ENCODE measurements around the gene GPR37L1.

Gene GPR37L1

GRCh38 chr1:202127836-202128622 is 5.3 kb downstream of the GPR37L1 start:
- Histone ChIP-seq H3K27ac (no peak overlapping the region), H3K27me3 (peaks cover 10% of the 10 kb centered on the region), H3K36me3 (peaks cover 29% of the 10 kb centered on the region), H3K4me3 (ENCODE audit: low read depth in 1 of 2, low read length in 1 of 2) (no peak overlapping the region), H3K9me3 (no peaks in the 10 kb centered on the region), H3K4me1 (ENCODE audit: control insufficient read depth in 1 of 2, insufficient read depth in 1 of 2, low read depth in 1 of 2, low read length in 1 of 2) (peaks cover 0 to 4% of the 10 kb centered on the region in 2 experiments)
- no peak for TF ChIP-seq CTCF (IDR thresholded peaks at IDR 0.05)

DNA sequence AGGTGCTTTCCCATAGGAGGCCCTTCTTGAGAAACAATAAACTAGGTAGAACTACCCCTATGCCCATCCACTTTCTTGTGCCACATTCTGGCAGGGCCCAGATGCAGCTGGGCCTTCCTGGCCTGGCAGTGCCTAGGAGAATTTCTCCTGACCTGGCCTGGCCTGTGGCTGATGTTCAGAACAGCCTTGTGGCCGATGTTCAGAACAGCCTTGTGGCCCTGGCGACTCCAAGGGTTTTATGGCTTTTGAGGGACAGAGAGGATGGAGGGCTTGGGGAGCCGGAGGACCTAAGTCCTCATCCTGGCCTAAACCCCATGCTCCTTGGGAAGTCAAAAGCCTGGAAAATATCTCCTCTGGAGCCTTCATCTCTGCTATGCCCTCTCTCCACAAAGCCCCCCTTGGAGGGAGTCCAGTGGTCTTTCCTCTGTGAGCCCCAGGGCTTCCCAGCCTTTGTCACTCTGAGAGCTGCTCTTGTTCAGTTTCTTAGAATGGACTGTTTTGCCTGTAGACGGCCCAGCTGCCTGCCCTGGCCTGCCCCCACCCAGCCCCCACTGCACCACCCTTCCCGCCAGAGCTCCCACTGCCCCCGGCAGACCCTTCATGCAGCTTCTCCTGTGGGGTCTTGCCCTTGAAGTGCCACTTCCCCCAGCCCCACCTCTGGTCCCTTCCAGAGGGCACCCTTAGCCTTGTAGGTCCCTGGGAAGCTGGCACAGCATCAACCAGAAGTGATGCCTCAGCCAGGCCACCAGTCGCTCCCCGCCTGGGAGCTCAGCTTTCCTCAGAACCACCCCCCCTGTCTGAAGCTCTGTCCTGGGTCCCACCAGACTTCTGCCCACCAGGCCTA is 7.0 kb downstream of the GPR37L1 start:
- peaks cover 46% of the 10 kb centered on the region for H3K36me3 ChIP-seq
- H3K4me1 ChIP-seq (ENCODE audit: control insufficient read depth in 1 of 2, insufficient read depth in 1 of 2, low read depth in 1 of 2, low read length in 1 of 2): peaks cover 0 to 4% of the 10 kb centered on the region in 2 experiments
- H3K4me3 ChIP-seq (ENCODE audit: low read depth in 1 of 2, low read length in 1 of 2): no peak overlapping the region
- peaks cover 10% of the 10 kb centered on the region for H3K27me3 ChIP-seq
- no peaks in the 10 kb centered on the region for H3K9me3 ChIP-seq
- TF ChIP-seq CTCF (IDR thresholded peaks at IDR 0.05): no peak
- no peak overlapping the region for H3K27ac ChIP-seq

DNA sequence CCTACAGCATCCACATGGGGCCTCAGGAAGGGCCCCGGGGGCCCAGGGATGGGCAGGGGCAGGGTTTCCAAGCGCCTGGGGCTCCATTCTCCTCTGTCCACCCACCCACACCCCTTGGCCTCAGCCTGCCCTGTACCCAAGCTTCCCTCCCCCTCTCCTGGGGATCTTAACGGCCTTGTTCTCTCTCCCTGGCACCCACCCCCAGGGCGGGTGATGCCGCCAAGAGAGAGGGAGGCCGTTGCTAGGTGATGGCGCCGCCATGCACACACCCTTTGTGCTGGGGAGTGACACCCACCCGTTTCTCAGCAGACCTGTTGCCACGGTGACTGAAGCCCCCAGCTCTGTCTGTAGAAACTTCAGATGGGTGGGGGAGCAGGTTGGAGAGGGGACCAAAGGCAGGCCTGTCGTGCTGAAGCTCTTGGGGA is 7.6 kb downstream of the GPR37L1 start:
- Histone ChIP-seq H3K4me1 (ENCODE audit: control insufficient read depth in 1 of 2, insufficient read depth in 1 of 2, low read depth in 1 of 2, low read length in 1 of 2) (peaks cover 0 to 4% of the 10 kb centered on the region in 2 experiments), H3K9me3 (no peaks in the 10 kb centered on the region), H3K27me3 (peaks cover 10% of the 10 kb centered on the region), H3K27ac (no peak overlapping the region), H3K4me3 (ENCODE audit: low read depth in 1 of 2, low read length in 1 of 2) (no peak overlapping the region), H3K36me3 (peaks cover 52% of the 10 kb centered on the region)
- no peak for TF ChIP-seq CTCF (IDR thresholded peaks at IDR 0.05)

DNA sequence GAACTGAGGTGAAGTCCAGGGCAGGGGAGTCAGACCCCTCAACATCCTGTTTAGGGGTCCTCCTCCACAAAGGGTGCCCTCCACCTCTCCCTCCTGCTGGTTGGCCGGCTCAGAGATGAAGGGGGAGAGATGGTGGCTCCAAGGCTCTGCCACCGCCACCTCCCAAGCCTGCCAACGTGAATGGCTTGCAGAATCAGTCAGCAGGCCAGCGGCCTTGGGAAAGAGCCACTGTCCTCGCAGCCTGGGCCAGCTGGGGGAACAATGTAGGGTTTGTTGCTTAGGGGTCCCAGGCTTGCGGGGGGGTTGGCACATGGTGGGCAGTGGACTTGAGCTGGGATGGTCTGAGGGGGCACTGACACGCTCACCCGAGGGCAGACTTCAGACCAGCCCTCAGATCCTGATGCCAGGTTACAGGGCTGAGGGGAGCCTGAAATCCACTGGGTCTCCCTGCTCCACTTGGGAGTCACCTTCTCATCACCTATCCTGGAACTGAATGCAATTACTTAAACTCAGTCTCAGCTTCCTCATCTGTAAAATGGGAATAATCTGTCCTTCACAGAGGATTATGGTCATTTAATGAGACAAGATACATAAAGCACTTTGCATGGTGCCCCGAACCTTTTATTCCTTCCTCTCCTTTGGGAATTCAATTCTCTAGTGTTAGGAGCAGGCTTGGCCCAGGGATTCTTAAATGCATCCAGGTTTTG is 8.3 kb downstream of the GPR37L1 start:
- Histone ChIP-seq H3K27ac (no peak overlapping the region), H3K36me3 (peaks cover 59% of the 10 kb centered on the region), H3K27me3 (peaks cover 10% of the 10 kb centered on the region), H3K9me3 (no peaks in the 10 kb centered on the region), H3K4me1 (ENCODE audit: control insufficient read depth in 1 of 2, insufficient read depth in 1 of 2, low read depth in 1 of 2, low read length in 1 of 2) (peaks cover 0 to 4% of the 10 kb centered on the region in 2 experiments), H3K4me3 (ENCODE audit: low read depth in 1 of 2, low read length in 1 of 2) (no peak overlapping the region)
- TF ChIP-seq CTCF (IDR thresholded peaks at IDR 0.05): no peak

DNA sequence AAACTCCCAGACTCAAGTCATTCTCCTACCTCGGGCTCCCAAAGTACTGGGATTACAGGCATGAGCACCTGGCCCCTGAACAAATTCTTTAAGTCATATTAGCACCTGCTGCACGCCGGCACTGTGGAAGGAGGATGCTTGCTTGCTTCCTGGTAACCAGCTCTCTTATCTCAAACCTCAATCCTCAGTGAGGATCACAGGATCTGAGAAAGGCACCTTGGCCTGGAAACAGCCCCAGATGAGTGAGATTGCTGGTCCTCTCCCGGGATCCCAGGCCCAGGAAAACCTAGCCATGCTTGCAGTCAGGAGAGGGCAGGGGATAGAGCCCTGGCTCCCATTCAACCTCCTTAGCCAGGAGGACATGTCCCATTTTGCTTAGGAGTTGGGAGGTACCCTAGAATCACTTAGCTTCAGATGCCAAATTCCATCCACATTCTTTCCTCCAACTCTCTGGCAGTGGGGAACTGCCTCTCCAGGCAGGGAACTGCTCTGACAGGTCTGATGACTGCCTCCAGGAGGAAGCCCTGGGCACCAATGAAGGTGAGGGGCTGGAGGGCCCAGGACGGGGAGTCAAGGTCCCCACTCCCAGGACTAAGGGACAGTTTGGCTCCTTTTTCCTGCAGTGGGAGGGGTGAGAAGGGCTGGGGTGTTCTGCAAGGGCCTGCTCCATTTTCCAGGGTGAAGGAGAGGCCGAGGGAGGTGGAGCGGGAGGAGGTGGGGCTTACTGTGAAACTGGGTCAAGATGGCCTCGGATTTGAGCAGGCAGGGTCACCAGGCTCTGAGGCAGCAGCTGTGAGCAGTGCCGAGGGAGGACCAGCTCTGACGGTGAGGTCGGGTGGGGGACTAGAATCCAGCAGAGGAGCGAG is 9.5 kb downstream of the GPR37L1 start:
- TF ChIP-seq CTCF (IDR thresholded peaks at IDR 0.05): no peak
- Histone ChIP-seq H3K9me3 (no peaks in the 10 kb centered on the region), H3K4me1 (ENCODE audit: control insufficient read depth in 1 of 2, insufficient read depth in 1 of 2, low read depth in 1 of 2, low read length in 1 of 2) (no peaks in the 10 kb centered on the region), H3K27me3 (no peaks in the 10 kb centered on the region), H3K36me3 (peaks cover 71% of the 10 kb centered on the region), H3K4me3 (ENCODE audit: low read depth in 1 of 2, low read length in 1 of 2) (no peak overlapping the region), H3K27ac (peak overlapping the region; percentile 6)
